K562 (cell line): ENCODE measurements around the gene SIMC1.
"Not testable (repeated sequence)": the region's sequence is repeated elsewhere in the genome, so short reads cannot be mapped to it uniquely, and the experiment has no call there.

Experiments
- BCLAF1 ChIP-seq, 2 experiments: fragments of 450-650 bp in 1 of 2; IDR thresholded peaks; 2 replicates each; pipeline ENCODE4 v1.6.1; 2011 to 2017; ENCODE audit warnings: low read depth in 2 of 2, antibody characterized with exemption in 1 of 2, borderline replicate concordance in 1 of 2, low read length in 1 of 2, mild to moderate bottlenecking in 1 of 2, mixed read lengths in 1 of 2; ENCODE audit not compliant: control insufficient read depth in 1 of 2
- CTCF ChIP-seq, 3 experiments: IDR thresholded peaks in 2 of 3; conservative IDR thresholded peaks in 1 of 3; 2 replicates each; pipeline ENCODE4 v1.5.1; 2011 to 2012; ENCODE audit warnings: low read length in 3 of 3, mild to moderate bottlenecking in 3 of 3, control low read depth in 2 of 3, improper control_type of control experiment in 1 of 3, inconsistent platforms in 1 of 3, low read depth in 1 of 3, mixed read lengths in 1 of 3, moderate library complexity in 1 of 3; ENCODE audit not compliant: insufficient read depth in 2 of 3
- DPF2 ChIP-seq: fragments of 450-650 bp; IDR thresholded peaks from 2 replicates; pipeline ENCODE4 v1.6.1; 2016

GRCh38 chr5:176192722-176193117 is 45.5 kb upstream of the SIMC1 start:
- not testable (repeated sequence) for TF ChIP-seq DPF2; CTCF (IDR thresholded peaks at IDR 0.05 in 2 of 3, conservative IDR thresholded peaks at IDR 0.05 in 1 of 3; ENCODE audit: insufficient read depth in 2 of 3, low read depth in 1 of 3, low read length in 3 of 3); BCLAF1 (IDR thresholded peaks at IDR 0.05; ENCODE audit: borderline replicate concordance in 1 of 2, control insufficient read depth in 1 of 2, low read depth in 2 of 2, low read length in 1 of 2)
